HepG2 (cell line): ENCODE measurements around the gene CDH22. TPM values are rescaled to one million over a fixed set of nuclear protein-coding genes. Genes with fewer than 3 reads are reported as not detected.

Experiments
- ATAC-seq: fragments of 200-7000 bp; cut with Tn5 transposase; 3 replicates; pipeline ENCODE4 v1.9.1; 2020; ENCODE audit warnings: mild to moderate bottlenecking, moderate library complexity
- BruUV-seq: library from RNA; stranded (reverse); fragments of 400-500 nt; replicated peaks from 2 replicates; lab custom pipeline; 2021; lab: Mats Ljungman, UMichigan
- CTCF ChIA-PET: fragments of 300-600 bp; formaldehyde crosslinking; extraction: SDS; loops from one replicate; lab custom pipeline; 2021; ENCODE audit warnings: low total read pairs, inconsistent platforms, low intra/inter-chr PET ratio; lab: Yijun Ruan, JAX
- POLR2A ChIA-PET: fragments of 350-600 bp; sonication (Branson Sonifier 250); formaldehyde crosslinking; loops from one replicate; lab custom pipeline; 2020; ENCODE audit warnings: antibody characterized with exemption, inconsistent platforms; lab: Yijun Ruan, JAX
- DNase-seq: peaks from one replicate; pipeline ENCODE4 v3.0.0-alpha.2; 2015; ENCODE audit warnings: low spot score
- FAIRE-seq: peaks from 3 replicates; lab custom pipeline; 2011; peaks lifted over from hg19 to GRCh38; lab: Jason Lieb, UNC
- H2AFZ ChIP-seq: one replicate; pipeline ENCODE4 v1.6.1; 2011; ENCODE audit warnings: low read length, inconsistent platforms
- H3K27ac ChIP-seq: fragments of 300-600 bp; 3 replicates; pipeline ENCODE4 v1.8.0; 2011; ENCODE audit warnings: mixed run types, mild to moderate bottlenecking, mixed read lengths, low read length, inconsistent platforms; ENCODE audit not compliant: insufficient read depth; ENCODE audit errors: extremely low read length
- H3K27me3 ChIP-seq, 2 experiments: fragments of 200-600 bp in 1 of 2; 2 replicates in 1 of 2; 3 replicates in 1 of 2; pipeline versions ENCODE4 v1.6.0 to v1.8.0; 2011; ENCODE audit warnings: low read length in 2 of 2, mild to moderate bottlenecking in 2 of 2, moderate library complexity in 2 of 2, inconsistent platforms in 1 of 2; ENCODE audit not compliant: insufficient read depth in 2 of 2, control insufficient read depth in 1 of 2
- H3K36me3 ChIP-seq, 2 experiments: fragments of 200-600 bp in 1 of 2; replicated peaks in 1 of 2; 2 replicates in 1 of 2; 3 replicates in 1 of 2; pipeline versions ENCODE4 v1.5.1 to v1.8.0; 2011; ENCODE audit warnings: low read length in 2 of 2, inconsistent platforms in 1 of 2; ENCODE audit not compliant: insufficient read depth in 2 of 2, control insufficient read depth in 1 of 2
- H3K4me1 ChIP-seq: 2 replicates; pipeline ENCODE4 v1.5.1; 2012; ENCODE audit warnings: low read length, inconsistent platforms; ENCODE audit not compliant: insufficient read depth
- H3K4me2 ChIP-seq: 2 replicates; pipeline ENCODE4 v1.6.0; 2011; ENCODE audit warnings: low read depth, low read length, inconsistent platforms
- H3K4me3 ChIP-seq, 3 experiments: fragments of 200-600 bp in 1 of 3; sonication (generic), shearing (Covaris generic) in 1 of 3; replicated peaks in 1 of 3; 2 replicates each; pipeline ENCODE4 v1.5.1; 2011 to 2016; ENCODE audit warnings: low read length in 3 of 3, inconsistent platforms in 2 of 3, low read depth in 2 of 3, mild to moderate bottlenecking in 2 of 3, control low read depth in 1 of 3, mixed read lengths in 1 of 3; ENCODE audit not compliant: insufficient read depth in 1 of 3
- H3K79me2 ChIP-seq: one replicate; pipeline ENCODE4 v1.6.1; 2011; ENCODE audit warnings: low read length, inconsistent platforms; ENCODE audit not compliant: insufficient read depth
- H3K9ac ChIP-seq: 2 replicates; pipeline ENCODE4 v1.6.0; 2011; ENCODE audit warnings: mild to moderate bottlenecking, low read depth, low read length, inconsistent platforms; ENCODE audit not compliant: insufficient read depth
- H3K9me3 ChIP-seq: 2 replicates; pipeline ENCODE4 v1.5.1; 2012; ENCODE audit warnings: mild to moderate bottlenecking, low read length
- H4K20me1 ChIP-seq: 2 replicates; pipeline ENCODE4 v1.6.0; 2011; ENCODE audit warnings: inconsistent platforms, mild to moderate bottlenecking, low read length, moderate library complexity; ENCODE audit not compliant: insufficient read depth
- ATAD3A ChIP-seq: sonication (generic); formaldehyde crosslinking; IDR thresholded peaks from 2 replicates; pipeline ENCODE4 v1.4.0; 2020; ENCODE audit warnings: missing genetic modification reagents
- ETV5 ChIP-seq: IDR thresholded peaks from 2 replicates; pipeline ENCODE4 v1.6.1; 2018; ENCODE audit warnings: missing biosample characterization, missing genetic modification reagents, inconsistent platforms, borderline replicate concordance
- LBX2 ChIP-seq: sonication (generic); formaldehyde crosslinking; IDR thresholded peaks from 2 replicates; pipeline ENCODE4 v1.5.0; 2020; ENCODE audit warnings: missing genetic modification reagents, mild to moderate bottlenecking, borderline replicate concordance
- PRDM4 ChIP-seq: sonication (generic); formaldehyde crosslinking; IDR thresholded peaks from 2 replicates; pipeline ENCODE4 v1.9.0; 2021; ENCODE audit warnings: missing genetic modification reagents, borderline replicate concordance
- WGBS: methylation state at CpG from one replicate; pipeline ENCODE4 v1.1.6; 2017; ENCODE audit warnings: low lambda C conversion rate; 5-methylcytosine and 5-hydroxymethylcytosine counted together
- in situ Hi-C: cut with HindIII; loops from 2 replicates; pipeline ENCODE4 v1.10.0; 2017; ENCODE audit warnings: low pct_unique_long_range_greater_than_20kb; ENCODE audit not compliant: extremely low pct_ligation_motif_present
- intact Hi-C: fragments of 100-400 bp; cut with micrococcal nuclease; formaldehyde crosslinking; loops from one replicate; pipeline ENCODE4 v1.10.0; 2022; ENCODE audit not compliant: unreplicated experiment
- polyA plus RNA-seq, 8 experiments: library from polyadenylated mRNA; depleted of rRNA in 3 of 8; stranded (reverse) in 7 of 8; unstranded in 1 of 8; fragments of >200 nt; fragmentation: Illumina TruSeq in 4 of 8; extraction: Trizol in 4 of 8; gene quantifications; 2 replicates each; pipeline versions ENCODE4 v1.2.1 to v1.2.3, GENCODE V29; 2011 to 2016; ENCODE audit warnings: low read depth in 4 of 8, missing spikeins in 1 of 8, mixed read lengths in 1 of 8; ENCODE audit not compliant: insufficient read depth in 1 of 8
- total RNA-seq, 5 experiments: library from RNA; depleted of rRNA; stranded (reverse); fragments of >200 nt; fragmentation: Illumina TruSeq; extraction: Trizol; gene quantifications; 2 replicates each; pipeline ENCODE4 v1.2.3, GENCODE V29; 2016; ENCODE audit warnings: low read depth in 1 of 5
- TF ChIP-seq, protein P1 (sequence below): sonication (generic); formaldehyde crosslinking; IDR thresholded peaks from 2 replicates; pipeline ENCODE4 v1.4.0; 2020; ENCODE audit warnings: mild to moderate bottlenecking, missing genetic modification reagents

Gene CDH22
- total and polyA plus RNA-seq, 2 of the 13 experiments (the other 11 are each of a cell fraction or from before 2014, with no cell fraction given): not detected

DNA sequence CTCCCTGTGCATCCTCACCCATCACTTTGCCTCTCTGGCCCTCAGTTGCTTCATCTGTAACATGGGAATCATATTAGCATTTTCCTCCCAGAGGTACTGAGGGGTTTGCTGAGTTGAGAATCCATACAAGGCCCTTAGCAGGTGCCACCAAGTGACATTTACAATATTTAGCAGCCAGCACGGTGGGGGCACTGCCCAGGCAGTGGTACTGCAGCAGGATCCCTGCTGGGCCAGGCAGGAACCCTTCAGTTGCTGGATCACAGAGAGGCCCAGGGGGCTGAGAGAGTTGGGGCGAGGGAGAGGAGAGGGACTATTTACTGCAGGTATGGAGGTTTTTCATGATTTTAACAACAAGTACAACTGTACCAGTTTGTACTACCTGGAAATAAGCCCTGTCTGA is 65.9 kb downstream of the CDH22 start:
- H4K20me1 ChIP-seq: no peaks in the 10 kb centered on the region
- no peak overlapping the region for H2AFZ ChIP-seq
- DNase-seq (no peak), ATAC-seq (no peak), FAIRE-seq (no peak)
- peaks cover 2 to 46% of the 10 kb centered on the region in 2 experiments; a peak in 3 of 5 replicates for H3K27me3 ChIP-seq
- no peak overlapping the region for H3K4me3 ChIP-seq
- H3K9me3 ChIP-seq: no peaks in the 10 kb centered on the region
- POLR2A ChIA-PET: no interaction called here
- no peaks in the 10 kb centered on the region for H3K79me2 ChIP-seq
- no peaks in the 10 kb centered on the region for H3K36me3 ChIP-seq
- intact Hi-C loops: no loop called here
- H3K9ac ChIP-seq: no peak overlapping the region
- H3K27ac ChIP-seq: no peak overlapping the region
- H3K4me1 ChIP-seq: no peaks in the 10 kb centered on the region
- BruUV-seq: no TSS peak
- WGBS: 0% methylated on average over 2 of the region's 2 CpGs
- TF ChIP-seq ETV5 (no peak), ATAD3A (CRISPR knock-in tag) (no peak), PRDM4 (no peak), LBX2 (CRISPR knock-in tag) (no peak)
- TF ChIP-seq, protein P1, sequence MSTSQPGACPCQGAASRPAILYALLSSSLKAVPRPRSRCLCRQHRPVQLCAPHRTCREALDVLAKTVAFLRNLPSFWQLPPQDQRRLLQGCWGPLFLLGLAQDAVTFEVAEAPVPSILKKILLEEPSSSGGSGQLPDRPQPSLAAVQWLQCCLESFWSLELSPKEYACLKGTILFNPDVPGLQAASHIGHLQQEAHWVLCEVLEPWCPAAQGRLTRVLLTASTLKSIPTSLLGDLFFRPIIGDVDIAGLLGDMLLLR (CRISPR knock-in tag): no peak
- CTCF ChIA-PET: no interaction called here
- in situ Hi-C loops: no loop called here
- H3K4me2 ChIP-seq: no peak overlapping the region
